ENCODE measurements around the gene KLHL7. TPM values are rescaled to one million over a fixed set of nuclear protein-coding genes. Genes with fewer than 3 reads are reported as not detected.

KLHL7 gene
- polyA plus RNA-seq, 1 donor (not counting 4 experiments of a cell fraction or from before 2014, with no cell fraction given) = 43.1 TPM

GRCh38 chr7:23100697-23101096, 4.9 kb upstream of the KLHL7 start:
- no peaks in the 10 kb centered on the region for H4K20me1 ChIP-seq (ENCODE audit: control insufficient read depth, extremely low read depth, insufficient read depth, low read length)
- H3K4me3 ChIP-seq (ENCODE audit: control insufficient read depth in 2 of 3, extremely low read depth in 1 of 3, insufficient read depth in 2 of 3, low read depth in 1 of 3, low read length in 3 of 3) = no peak overlapping the region
- FAIRE-seq (no peak), DNase-seq (ENCODE audit: low read depth, low spot score) (no peak)
- no peak overlapping the region for H3K4me2 ChIP-seq (ENCODE audit: control insufficient read depth, extremely low read depth, insufficient read depth, low read depth, low read length)
- no peak overlapping the region for H3K9ac ChIP-seq (ENCODE audit: control insufficient read depth, extremely low read depth, insufficient read depth, low read length)
- no peak overlapping the region for H2AFZ ChIP-seq (ENCODE audit: control insufficient read depth, low read length)
- no peaks in the 10 kb centered on the region for H3K9me1 ChIP-seq (ENCODE audit: control insufficient read depth, extremely low read depth, insufficient read depth, low read length)
- H3K4me1 ChIP-seq (ENCODE audit: control insufficient read depth, extremely low read depth, insufficient read depth, low read length) = no peaks in the 10 kb centered on the region
- H3K27ac ChIP-seq (ENCODE audit: control insufficient read depth, insufficient read depth, low read length) = no peak overlapping the region
- no peaks in the 10 kb centered on the region for H3K36me3 ChIP-seq (ENCODE audit: control insufficient read depth in 2 of 2, extremely low read depth in 1 of 2, insufficient read depth in 2 of 2, low read length in 2 of 2)
- TF ChIP-seq EZH2 (IDR thresholded peaks at IDR 0.05; ENCODE audit: low read length) = no peak
- TF ChIP-seq CTCF (optimal IDR thresholded peaks at IDR 0.05 in 1 of 3, IDR thresholded peaks at IDR 0.05 in 1 of 3, conservative IDR thresholded peaks at IDR 0.05 in 1 of 3; ENCODE audit: extremely low read depth in 1 of 3, insufficient read depth in 2 of 3, low read length in 3 of 3) = peak; percentile 10 to 48 (median 27)
- no peaks in the 10 kb centered on the region for H3K79me2 ChIP-seq (ENCODE audit: control insufficient read depth, insufficient read depth, low read length)
- H3K9me3 ChIP-seq (ENCODE audit: control insufficient read depth, low read depth, low read length) = no peaks in the 10 kb centered on the region
- dilution Hi-C loops (cut with MboI; ENCODE audit: extremely low pct_ligation_motif_present, low sequenced_read_pairs) = no loop called here
- H3K27me3 ChIP-seq (ENCODE audit: control insufficient read depth, extremely low read depth, insufficient read depth, low read length) = no peaks in the 10 kb centered on the region

- H3K27ac ChIP-seq (ENCODE audit: control insufficient read depth, insufficient read depth, low read length) = peak overlapping the region; percentile 88
- TF ChIP-seq EZH2 (IDR thresholded peaks at IDR 0.05; ENCODE audit: low read length) (no peak), CTCF (optimal IDR thresholded peaks at IDR 0.05 in 1 of 3, IDR thresholded peaks at IDR 0.05 in 1 of 3, conservative IDR thresholded peaks at IDR 0.05 in 1 of 3; ENCODE audit: extremely low read depth in 1 of 3, insufficient read depth in 2 of 3, low read length in 3 of 3) (no peak)
These were observed 420 bp upstream of the KLHL7 start for GRCh38 chr7:23105086-23105643.

More at GRCh38 chr7:23105086-23105643, 420 bp upstream of the KLHL7 start:
- Histone ChIP-seq H3K9me1 (ENCODE audit: control insufficient read depth, extremely low read depth, insufficient read depth, low read length) (no peaks in the 10 kb centered on the region), H3K27me3 (ENCODE audit: control insufficient read depth, extremely low read depth, insufficient read depth, low read length) (no peaks in the 10 kb centered on the region), H3K9ac (ENCODE audit: control insufficient read depth, extremely low read depth, insufficient read depth, low read length) (peak overlapping the region; percentile 96), H4K20me1 (ENCODE audit: control insufficient read depth, extremely low read depth, insufficient read depth, low read length) (no peaks in the 10 kb centered on the region), H3K4me2 (ENCODE audit: control insufficient read depth, extremely low read depth, insufficient read depth, low read depth, low read length) (peak overlapping the region; percentile 90), H3K9me3 (ENCODE audit: control insufficient read depth, low read depth, low read length) (no peaks in the 10 kb centered on the region), H3K36me3 (ENCODE audit: control insufficient read depth in 2 of 2, extremely low read depth in 1 of 2, insufficient read depth in 2 of 2, low read length in 2 of 2) (no peaks in the 10 kb centered on the region), H3K4me1 (ENCODE audit: control insufficient read depth, extremely low read depth, insufficient read depth, low read length) (peaks cover 11% of the 10 kb centered on the region), H3K4me3 (ENCODE audit: control insufficient read depth in 2 of 3, extremely low read depth in 1 of 3, insufficient read depth in 2 of 3, low read depth in 1 of 3, low read length in 3 of 3) (peak overlapping the region; percentile 87 to 96 (median 90)), H3K79me2 (ENCODE audit: control insufficient read depth, insufficient read depth, low read length) (peaks cover 42% of the 10 kb centered on the region), H2AFZ (ENCODE audit: control insufficient read depth, low read length) (peak overlapping the region; percentile 97)
- FAIRE-seq (no peak), DNase-seq (ENCODE audit: low read depth, low spot score) (no peak)
- dilution Hi-C loops (cut with MboI; ENCODE audit: extremely low pct_ligation_motif_present, low sequenced_read_pairs) = no loop called here
